ENCODE measurements around the gene PLD1. TPM values are rescaled to one million over a fixed set of nuclear protein-coding genes. Genes with fewer than 3 reads are reported as not detected.

Gene PLD1
- total RNA-seq, 6 donors from 2014 or later: 11.2 to 47.1 (median 15.6) TPM

DNA sequence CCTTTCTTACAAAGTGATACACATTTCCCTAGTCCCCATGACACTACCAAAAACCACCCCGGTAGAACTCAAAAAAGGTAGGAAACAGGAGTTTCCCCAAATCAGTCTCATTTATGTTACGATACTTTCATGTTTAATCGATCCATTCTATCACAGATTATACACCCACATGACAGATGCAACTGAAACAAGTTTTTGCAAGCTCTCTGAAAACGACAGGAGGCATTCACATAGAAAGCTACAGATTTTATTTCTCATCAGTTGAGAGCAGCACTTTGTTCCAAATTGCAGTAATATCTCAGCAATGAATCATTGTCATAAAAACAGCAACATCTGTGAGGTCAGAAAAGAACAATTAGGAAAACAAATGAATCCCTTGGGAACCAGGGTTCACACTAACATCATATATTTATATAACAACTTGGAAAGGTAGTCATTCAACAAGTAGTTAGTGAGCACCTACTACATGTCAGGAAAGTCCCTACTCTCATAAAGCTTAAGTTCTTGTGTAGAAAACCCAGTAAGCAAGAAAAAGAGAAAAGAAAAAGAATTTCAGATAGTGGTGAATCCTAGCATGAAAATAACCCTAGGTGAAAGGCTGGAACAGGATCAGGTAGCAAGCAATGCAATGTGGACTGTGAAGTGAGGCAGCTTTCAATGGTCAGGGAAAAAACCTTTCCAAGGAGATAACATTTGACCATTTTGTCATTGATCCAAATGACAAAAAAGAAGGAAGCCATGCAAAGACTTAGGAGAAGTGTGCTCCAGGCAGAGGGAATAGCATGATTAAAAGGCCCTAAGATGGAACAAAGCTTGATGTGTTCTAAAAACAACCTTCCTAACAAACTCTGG lies 8.3 kb downstream of the PLD1 start:
- ATAC-seq (ENCODE audit: low FRiP score in 2 of 2) (peak in 1 of 2 donors; percentile 15), DNase-seq (no peak)
- H3K4me1 ChIP-seq: peaks cover 20 to 26% (median 23%) of the 10 kb centered on the region in 4 donors
- 76 to 83% methylated on average over 4 of the region's 4 CpGs for WGBS, 2 donors
- H3K27me3 ChIP-seq: no peaks in the 10 kb centered on the region
- no peaks in the 10 kb centered on the region for H3K36me3 ChIP-seq
- H3K9me3 ChIP-seq: no peaks in the 10 kb centered on the region
- H3K4me3 ChIP-seq: no peak overlapping the region
- TF ChIP-seq POLR2AphosphoS5 (IDR thresholded peaks at IDR 0.05) (no peak), POLR2A (IDR thresholded peaks at IDR 0.05) (no peak), EP300 (IDR thresholded peaks at IDR 0.05) (no peak), CTCF (IDR thresholded peaks at IDR 0.05) (no peak)
- H3K27ac ChIP-seq: no peak overlapping the region

DNA sequence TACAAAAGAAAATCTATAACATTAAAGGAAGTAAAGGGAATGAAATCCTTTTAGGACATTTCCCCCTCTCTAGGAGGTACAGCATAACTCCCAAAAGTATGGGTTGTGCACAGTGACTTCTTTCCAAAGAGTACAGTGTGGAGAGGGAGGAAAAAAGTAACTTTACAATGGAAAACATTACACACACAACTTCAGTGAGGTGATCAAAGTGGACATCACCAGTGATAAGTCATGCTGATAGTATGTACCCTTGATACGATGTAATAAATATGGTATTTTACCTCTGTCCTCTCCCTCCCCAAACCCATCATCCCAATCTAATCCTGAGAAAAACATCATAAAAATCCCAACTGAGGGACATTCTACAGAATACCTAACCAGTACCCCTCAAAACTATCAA lies 10.8 kb downstream of the PLD1 start:
- H3K27ac ChIP-seq: no peak overlapping the region
- WGBS, 2 donors: 87 to 100% methylated on average over 1 of the region's 1 CpG
- no peaks in the 10 kb centered on the region for H3K27me3 ChIP-seq
- DNase-seq (no peak), ATAC-seq (ENCODE audit: low FRiP score in 2 of 2) (no peak)
- no peaks in the 10 kb centered on the region for H3K36me3 ChIP-seq
- TF ChIP-seq CTCF (IDR thresholded peaks at IDR 0.05) (no peak), POLR2A (IDR thresholded peaks at IDR 0.05) (no peak), EP300 (IDR thresholded peaks at IDR 0.05) (no peak), POLR2AphosphoS5 (IDR thresholded peaks at IDR 0.05) (no peak)
- H3K4me1 ChIP-seq: peaks cover 0 to 10% (median 3%) of the 10 kb centered on the region in 4 donors
- no peak overlapping the region for H3K4me3 ChIP-seq
- H3K9me3 ChIP-seq: no peaks in the 10 kb centered on the region

- H3K4me1 ChIP-seq: peaks cover 0 to 6% (median 2%) of the 10 kb centered on the region in 4 donors
- ATAC-seq (ENCODE audit: low FRiP score in 2 of 2) (no peak), DNase-seq (no peak)
- no peaks in the 10 kb centered on the region for H3K9me3 ChIP-seq
- WGBS, 2 donors: 86 to 89% methylated on average over 3 of the region's 3 CpGs
- no peaks in the 10 kb centered on the region for H3K27me3 ChIP-seq
- H3K4me3 ChIP-seq: no peak overlapping the region
- no peaks in the 10 kb centered on the region for H3K36me3 ChIP-seq
- no peak for TF ChIP-seq CTCF (IDR thresholded peaks at IDR 0.05)
- no peak for TF ChIP-seq EP300 (IDR thresholded peaks at IDR 0.05)
- no peak for TF ChIP-seq POLR2AphosphoS5 (IDR thresholded peaks at IDR 0.05)
- no peak for TF ChIP-seq POLR2A (IDR thresholded peaks at IDR 0.05)
- no peak overlapping the region for H3K27ac ChIP-seq
Measured at GRCh38 chr3:171797873-171798272, 12.4 kb downstream of the PLD1 start.

- ATAC-seq (ENCODE audit: low FRiP score in 2 of 2): no peak
- H3K36me3 ChIP-seq: no peaks in the 10 kb centered on the region
Measured at GRCh38 chr3:171797265-171797679, 13.0 kb downstream of the PLD1 start.

More at GRCh38 chr3:171797265-171797679, 13.0 kb downstream of the PLD1 start:
- no peak for DNase-seq
- no peak overlapping the region for H3K27ac ChIP-seq
- WGBS, 2 donors: 100% methylated on average over 1 of the region's 1 CpG
- H3K9me3 ChIP-seq: no peaks in the 10 kb centered on the region
- TF ChIP-seq CTCF (IDR thresholded peaks at IDR 0.05): no peak
- H3K27me3 ChIP-seq: no peaks in the 10 kb centered on the region
- H3K4me3 ChIP-seq: no peak overlapping the region
- peaks cover 0 to 8% (median 7%) of the 10 kb centered on the region in 4 donors for H3K4me1 ChIP-seq
